ENCODE results near the gene GARRE1.

Gene GARRE1

DNA sequence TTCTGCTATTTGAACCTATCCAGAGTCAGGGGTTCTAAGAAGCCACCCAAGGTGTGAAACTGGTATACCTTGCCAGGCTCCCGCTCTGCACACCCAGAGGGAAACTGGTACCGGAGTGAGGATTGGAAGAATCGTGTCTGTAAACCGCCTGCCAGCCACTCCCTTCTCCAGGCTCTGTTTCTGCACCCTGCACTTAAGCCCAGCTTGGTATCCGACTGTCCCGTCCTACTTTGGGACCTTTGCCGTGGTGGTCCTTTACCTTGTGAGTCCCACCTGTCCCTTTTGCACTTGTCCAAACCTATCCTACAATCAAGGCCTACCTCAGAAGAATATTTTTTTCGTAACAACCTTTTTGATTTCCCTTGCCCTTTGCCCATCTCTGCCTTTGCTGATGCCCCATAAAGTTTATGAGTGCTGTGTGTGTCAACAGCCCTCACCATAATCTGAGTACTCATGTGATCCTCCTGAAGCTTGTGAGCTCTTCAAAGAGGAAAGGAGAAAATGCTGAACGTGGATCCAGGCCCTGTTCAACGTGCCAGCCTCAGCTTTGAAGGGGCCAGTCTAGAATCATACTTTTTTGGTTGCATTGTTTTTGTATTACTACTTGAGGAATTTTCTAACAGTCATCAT lies 44.7 kb downstream of the GARRE1 start:
- no peak for DNase-seq (ENCODE audit: low spot score)

DNA sequence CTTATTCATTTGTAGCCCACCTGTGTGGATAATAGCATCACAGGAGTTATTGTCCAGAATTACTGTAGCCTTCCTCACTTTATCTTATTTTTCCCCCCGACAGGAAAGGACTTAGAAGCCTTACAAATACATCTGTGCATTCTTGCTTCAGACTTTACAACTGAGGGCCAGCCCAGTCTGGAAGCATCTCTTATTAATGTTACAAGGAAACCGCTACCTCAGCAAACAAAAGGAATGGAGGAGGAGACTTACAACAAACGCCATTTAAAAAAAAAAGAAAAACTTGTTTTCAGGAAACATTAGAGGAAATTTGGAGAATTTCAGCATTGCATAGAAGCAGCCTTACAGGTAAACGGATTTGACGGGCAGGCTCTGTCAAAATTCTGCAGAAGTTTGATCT lies 45.2 kb downstream of the GARRE1 start:
- DNase-seq (ENCODE audit: low spot score): no peak

DNA sequence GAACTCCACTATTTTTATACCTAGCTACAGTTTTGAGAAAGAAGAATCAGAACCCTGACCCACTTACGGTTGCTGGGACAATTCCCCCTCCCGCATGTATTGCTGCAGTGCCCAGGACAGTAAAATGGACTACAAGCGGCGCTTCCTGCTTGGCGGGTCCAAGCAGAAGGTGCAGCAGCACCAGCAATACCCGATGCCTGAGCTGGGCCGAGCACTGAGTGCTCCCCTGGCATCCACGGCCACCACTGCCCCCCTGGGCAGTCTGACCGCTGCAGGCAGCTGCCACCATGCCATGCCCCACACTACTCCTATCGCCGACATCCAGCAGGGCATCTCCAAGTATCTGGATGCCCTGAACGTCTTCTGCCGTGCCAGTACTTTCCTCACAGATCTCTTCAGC lies 46.0 kb downstream of the GARRE1 start:
- no peak for DNase-seq (ENCODE audit: low spot score)

DNA sequence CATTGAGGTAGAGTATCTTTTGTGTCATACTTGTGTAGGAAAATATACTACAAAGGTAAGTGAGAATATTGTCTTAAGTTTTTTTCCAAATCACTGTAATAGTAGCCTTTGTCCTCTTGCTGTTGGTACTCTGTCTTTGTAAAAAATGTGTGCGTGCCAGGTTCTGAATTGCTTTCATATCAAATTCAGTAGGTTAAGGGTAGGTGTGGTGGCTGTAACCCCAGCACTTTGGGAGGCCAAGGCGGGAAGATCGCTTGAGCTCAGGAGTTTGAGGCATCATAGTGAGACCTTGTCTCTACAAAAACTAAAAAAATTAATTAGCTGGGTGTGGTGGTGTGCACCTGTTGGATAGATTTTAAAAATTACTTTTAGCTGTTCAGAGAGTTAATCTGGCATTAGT lies 46.6 kb downstream of the GARRE1 start:
- no peak for DNase-seq (ENCODE audit: low spot score)

Measured in globus pallidus (tissue), 1 donor.